H1 (cell line): ENCODE results near the gene PTTG1IP2. TPM values are rescaled to one million over a fixed set of nuclear protein-coding genes. Genes with fewer than 3 reads are reported as not detected.

Source experiments
- CTCF ChIA-PET: fragments of 300-600 bp; sonication (Branson Sonifier 250); formaldehyde crosslinking; loops from one replicate; lab custom pipeline; 2021; ENCODE audit not compliant: partially characterized antibody; lab: Charles Lee
- POLR2A ChIA-PET: fragments of 300-600 bp; sonication (Branson Sonifier 250); formaldehyde crosslinking; loops from one replicate; lab custom pipeline; 2021; ENCODE audit warnings: inconsistent platforms; ENCODE audit not compliant: partially characterized antibody; lab: Charles Lee
- DNase-seq, 2 experiments: peaks; one replicate each; pipeline versions ENCODE4 v3.0.0 to v3.0.0-alpha.2; 2010 to 2022; ENCODE audit warnings: low spot score in 2 of 2, low read depth in 1 of 2, mixed read lengths in 1 of 2
- FAIRE-seq: peaks from 2 replicates; lab custom pipeline; 2011; peaks lifted over from hg19 to GRCh38; lab: Jason Lieb, UNC
- H2AFZ ChIP-seq: 2 replicates; pipeline ENCODE4 v1.8.1; 2012; ENCODE audit warnings: low read length, inconsistent platforms
- H2AK5ac ChIP-seq: 2 replicates; pipeline ENCODE4 v1.6.1; 2013; ENCODE audit warnings: low read depth, low read length
- H2BK120ac ChIP-seq: replicated peaks from 2 replicates; pipeline ENCODE3; 2013; ENCODE audit warnings: low read depth, low read length, inconsistent platforms
- H2BK12ac ChIP-seq: 2 replicates; pipeline ENCODE4 v1.6.1; 2013; ENCODE audit warnings: low read depth, low read length
- H2BK15ac ChIP-seq: 2 replicates; pipeline ENCODE4 v1.6.1; 2013; ENCODE audit warnings: low read length
- H2BK20ac ChIP-seq: 2 replicates; pipeline ENCODE4 v1.6.1; 2013; ENCODE audit warnings: low read length
- H2BK5ac ChIP-seq: 2 replicates; pipeline ENCODE4 v1.6.1; 2013; ENCODE audit warnings: low read depth, low read length
- H3K14ac ChIP-seq: 2 replicates; pipeline ENCODE4 v1.6.1; 2013; ENCODE audit warnings: inconsistent platforms; ENCODE audit not compliant: insufficient read length
- H3K18ac ChIP-seq: 2 replicates; pipeline ENCODE4 v1.6.1; 2013; ENCODE audit warnings: low read length; ENCODE audit errors: extremely low read depth
- H3K23ac ChIP-seq: 2 replicates; pipeline ENCODE4 v1.6.1; 2013; ENCODE audit warnings: inconsistent platforms; ENCODE audit not compliant: insufficient read length
- H3K23me2 ChIP-seq: 2 replicates; pipeline ENCODE4 v1.6.1; 2013; ENCODE audit warnings: low read depth, low read length
- H3K27ac ChIP-seq: 2 replicates; pipeline ENCODE4 v1.6.1; 2011; ENCODE audit warnings: low read depth, low read length, inconsistent platforms
- H3K27me3 ChIP-seq, 4 experiments: replicated peaks in 1 of 4; 1 replicate in 1 of 4; 2 replicates in 3 of 4; pipeline versions ENCODE4 v1.6.1 to v1.8.1; 2011 to 2013; ENCODE audit warnings: low read length in 3 of 4, mild to moderate bottlenecking in 3 of 4, inconsistent platforms in 2 of 4, mixed read lengths in 2 of 4, moderate library complexity in 1 of 4; ENCODE audit not compliant: control insufficient read depth in 3 of 4, insufficient read depth in 3 of 4; ENCODE audit errors: extremely low read depth in 1 of 4
- H3K36me3 ChIP-seq, 4 experiments: 2 replicates each; pipeline versions ENCODE4 v1.6.1 to v1.8.1; 2011 to 2013; ENCODE audit warnings: mild to moderate bottlenecking in 4 of 4, low read length in 3 of 4, moderate library complexity in 2 of 4, control low read depth in 1 of 4, inconsistent platforms in 1 of 4; ENCODE audit not compliant: insufficient read depth in 4 of 4, control insufficient read depth in 2 of 4
- H3K4ac ChIP-seq: replicated peaks from 2 replicates; pipeline ENCODE3; 2013; ENCODE audit warnings: low read length, low read depth, mixed read lengths, inconsistent platforms; ENCODE audit not compliant: insufficient read length
- H3K4me1 ChIP-seq, 4 experiments: replicated peaks in 1 of 4; 1 replicate in 1 of 4; 2 replicates in 3 of 4; pipeline versions ENCODE4 v1.6.1 to v1.8.1; 2011 to 2013; ENCODE audit warnings: low read length in 3 of 4, inconsistent platforms in 2 of 4, mixed read lengths in 1 of 4; ENCODE audit not compliant: insufficient read depth in 4 of 4, control insufficient read depth in 3 of 4
- H3K4me2 ChIP-seq, 2 experiments: 2 replicates each; pipeline versions ENCODE4 v1.6.1 to v1.8.1; 2011 to 2013; ENCODE audit warnings: low read depth in 2 of 2, low read length in 2 of 2, control low read depth in 1 of 2, inconsistent platforms in 1 of 2, mild to moderate bottlenecking in 1 of 2; ENCODE audit not compliant: insufficient read depth in 1 of 2
- H3K4me3 ChIP-seq, 4 experiments: fragments of 200-600, 300-600 bp in 1 of 4; sonication (generic), shearing (Covaris generic), sonication (Bioruptor Twin) in 1 of 4; 2 replicates each; pipeline versions ENCODE4 v1.5.1 to v1.8.1; 2011 to 2016; ENCODE audit warnings: low read length in 4 of 4, low read depth in 3 of 4, control low read depth in 2 of 4, inconsistent platforms in 2 of 4, mild to moderate bottlenecking in 2 of 4, mixed read lengths in 1 of 4, moderate library complexity in 1 of 4; ENCODE audit not compliant: insufficient read depth in 2 of 4; ENCODE audit errors: extremely low read depth in 1 of 4
- H3K56ac ChIP-seq: replicated peaks from 2 replicates; pipeline ENCODE3; 2013; ENCODE audit warnings: low read depth, mild to moderate bottlenecking, mixed read lengths, low read length, inconsistent platforms; ENCODE audit not compliant: insufficient read length
- H3K79me1 ChIP-seq: 2 replicates; pipeline ENCODE4 v1.6.1; 2013; ENCODE audit warnings: low read depth, low read length, control low read depth
- H3K79me2 ChIP-seq, 2 experiments: 2 replicates each; pipeline versions ENCODE4 v1.6.1 to v1.8.1; 2012 to 2013; ENCODE audit warnings: low read length in 2 of 2, mild to moderate bottlenecking in 2 of 2, inconsistent platforms in 1 of 2; ENCODE audit not compliant: insufficient read depth in 2 of 2, control insufficient read depth in 1 of 2
- H3K9ac ChIP-seq, 4 experiments: replicated peaks in 1 of 4; 1 replicate in 1 of 4; 2 replicates in 3 of 4; pipeline versions ENCODE4 v1.6.1 to v1.8.1; 2011 to 2013; ENCODE audit warnings: low read depth in 3 of 4, low read length in 3 of 4, control low read depth in 2 of 4, mild to moderate bottlenecking in 2 of 4, moderate library complexity in 2 of 4, inconsistent platforms in 1 of 4; ENCODE audit errors: extremely low read depth in 1 of 4
- H3K9me3 ChIP-seq, 2 experiments: 2 replicates each; pipeline versions ENCODE4 v1.6.1 to v1.8.1; 2012 to 2013; ENCODE audit warnings: mild to moderate bottlenecking in 2 of 2, moderate library complexity in 2 of 2, control low read depth in 1 of 2, inconsistent platforms in 1 of 2, low read depth in 1 of 2, low read length in 1 of 2, mixed read lengths in 1 of 2; ENCODE audit not compliant: insufficient read depth in 2 of 2
- H4K20me1 ChIP-seq, 2 experiments: replicated peaks in 1 of 2; 2 replicates each; pipeline versions ENCODE3 to v1.8.1; 2011 to 2013; ENCODE audit warnings: inconsistent platforms in 2 of 2, low read length in 2 of 2, mild to moderate bottlenecking in 1 of 2; ENCODE audit not compliant: insufficient read depth in 2 of 2, control insufficient read depth in 1 of 2
- H4K5ac ChIP-seq: 2 replicates; pipeline ENCODE4 v1.6.1; 2013; ENCODE audit warnings: low read length, low read depth, mixed read lengths, inconsistent platforms; ENCODE audit not compliant: insufficient read length
- H4K8ac ChIP-seq: 2 replicates; pipeline ENCODE4 v1.8.0; 2013; ENCODE audit warnings: mild to moderate bottlenecking, moderate library complexity, low read length, inconsistent platforms; ENCODE audit not compliant: insufficient read depth; ENCODE audit errors: extremely low read depth
- H4K91ac ChIP-seq: replicated peaks from 2 replicates; pipeline ENCODE3; 2013; ENCODE audit warnings: low read length, mixed read lengths, inconsistent platforms; ENCODE audit not compliant: insufficient read length
- EGR1 ChIP-seq: IDR thresholded peaks from 2 replicates; pipeline ENCODE4 v1.6.1; 2011; ENCODE audit warnings: low read depth, low read length, borderline replicate concordance
- EZH2 ChIP-seq: fragments of 200-600 bp; sonication (generic); IDR thresholded peaks from 2 replicates; pipeline ENCODE4 v1.7.1; 2012; ENCODE audit warnings: low read depth, mild to moderate bottlenecking, moderate library complexity, low read length, inconsistent platforms; ENCODE audit not compliant: severe bottlenecking
- GTF2F1 ChIP-seq: IDR thresholded peaks from 2 replicates; pipeline ENCODE4 v1.6.1; 2012; ENCODE audit warnings: low read depth, low read length, improper control_type of control experiment, borderline replicate concordance
- JUND ChIP-seq: IDR thresholded peaks from 2 replicates; pipeline ENCODE4 v1.6.1; 2011; ENCODE audit warnings: mild to moderate bottlenecking, improper control_type of control experiment, low read length
- KDM1A ChIP-seq: fragments of 200-600, 300-600 bp; sonication (generic); IDR thresholded peaks from 2 replicates; pipeline ENCODE4 v1.7.1; 2016; ENCODE audit warnings: mild to moderate bottlenecking, low read length, borderline replicate concordance
- SIN3A ChIP-seq, 2 experiments: IDR thresholded peaks in 1 of 2; conservative IDR thresholded peaks in 1 of 2; 2 replicates each; pipeline ENCODE4 v1.6.1; 2011 to 2012; ENCODE audit warnings: low read length in 2 of 2, improper control_type of control experiment in 1 of 2, low read depth in 1 of 2, mild to moderate bottlenecking in 1 of 2
- SP4 ChIP-seq: IDR thresholded peaks from 2 replicates; pipeline ENCODE4 v1.6.1; 2012; ENCODE audit warnings: low read length, inconsistent platforms
- TEAD4 ChIP-seq: IDR thresholded peaks from 2 replicates; pipeline ENCODE4 v1.6.1; 2012; ENCODE audit warnings: low read depth, low read length, inconsistent platforms, mixed read lengths
- WGBS, 2 experiments: shearing (Covaris generic) in 1 of 2; methylation state at CpG; one replicate each; pipeline versions ENCODE4 v1.1.6 to v1.1.7; 2013 to 2015; ENCODE audit warnings: low lambda C conversion rate in 2 of 2, mixed read lengths in 2 of 2, inconsistent platforms in 1 of 2, low coverage in 1 of 2, missing lambda C conversion rate in 1 of 2; ENCODE audit not compliant: insufficient replicate concordance in 2 of 2, insufficient coverage in 1 of 2, insufficient read length in 1 of 2; ENCODE audit errors: extremely low coverage in 1 of 2, missing lambda C conversion rate in 1 of 2; 5-methylcytosine and 5-hydroxymethylcytosine counted together
- polyA plus RNA-seq, 7 experiments: library from polyadenylated mRNA; depleted of rRNA in 3 of 7; stranded (reverse) in 5 of 7; unstranded in 2 of 7; fragments of >200 nt in 5 of 7; fragments of 200-250 nt in 2 of 7; gene quantifications; 1 replicate in 5 of 7; 2 replicates in 1 of 7; 4 replicates in 1 of 7; pipeline versions ENCODE4 v1.2.1 to v1.2.3, GENCODE V29; 2011 to 2013; ENCODE audit warnings: missing spikeins in 2 of 7, mixed read lengths in 2 of 7
- total RNA-seq: library from RNA; stranded (reverse); fragmentation: NEBNext Ultra II Directional; extraction: Animal tissue kit (Norgen Biotek cat#: 25700); gene quantifications from 2 replicates; pipeline ENCODE4 v1.2.1, GENCODE V29; 2021

PTTG1IP2 gene
- total and polyA plus RNA-seq, 2 of the 8 experiments (the other 6 are each of a cell fraction or from before 2014, with no cell fraction given): not detected

DNA sequence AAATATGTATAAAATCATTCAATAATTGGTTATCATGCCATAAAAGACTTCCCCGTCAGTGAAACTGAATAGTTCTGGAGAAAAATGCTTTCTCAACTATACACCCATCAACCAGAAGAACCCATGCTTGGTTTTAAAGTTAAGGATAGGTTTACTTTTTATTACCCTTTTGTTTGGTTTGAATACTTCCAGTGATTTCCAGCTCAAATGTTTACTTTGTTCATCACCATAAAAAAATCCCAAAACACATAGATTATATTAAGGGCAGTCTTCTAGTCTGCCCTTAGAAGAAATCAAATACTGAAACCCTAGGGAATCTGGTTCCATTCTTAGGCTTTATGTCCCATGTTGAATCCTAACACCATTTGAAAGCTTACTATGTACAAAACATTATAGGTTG lies 49.2 kb downstream of the PTTG1IP2 start:
- no peak overlapping the region for H3K18ac ChIP-seq
- H2BK5ac ChIP-seq: no peak overlapping the region
- ChIA-PET CTCF (interaction anchor here (0.9 to 2.5 kb wide), 8 partner anchors 9 to 93 kb away, joined by 3 to 12 read pairs (median 4); no protein-coding TSS in a partner anchor), POLR2A (no interaction called here)
- H3K4me1 ChIP-seq: peaks cover 0 to 3% (median 0%) of the 10 kb centered on the region in 4 experiments; a peak in 1 of 7 replicates
- H2BK20ac ChIP-seq: no peak overlapping the region
- no peak overlapping the region for H2BK12ac ChIP-seq
- FAIRE-seq (no peak), DNase-seq (no peak)
- no peak for TF ChIP-seq EZH2
- no peak for TF ChIP-seq SP4
- no peak for TF ChIP-seq TEAD4
- no peak for TF ChIP-seq SIN3A (conservative IDR thresholded peaks at IDR 0.05 in 1 of 2, IDR thresholded peaks at IDR 0.05 in 1 of 2; ENCODE audit: low read depth in 1 of 2, low read length in 2 of 2)
- TF ChIP-seq KDM1A: no peak
- no peak for TF ChIP-seq JUND
- TF ChIP-seq GTF2F1: no peak
- no peak for TF ChIP-seq EGR1
- H4K20me1 ChIP-seq: no peaks in the 10 kb centered on the region
- no peaks in the 10 kb centered on the region for H3K23me2 ChIP-seq
- H3K36me3 ChIP-seq: no peaks in the 10 kb centered on the region
- no peak overlapping the region for H4K8ac ChIP-seq
- H3K4me2 ChIP-seq: no peak overlapping the region
- WGBS, 2 experiments: 88% methylated on average over 1 of the region's 1 CpG; no CpG with 5 or more reads in 1 of the 2 experiments
- H3K9ac ChIP-seq: no peak overlapping the region
- H3K4me3 ChIP-seq: no peak overlapping the region
- no peaks in the 10 kb centered on the region for H3K27me3 ChIP-seq
- no peaks in the 10 kb centered on the region for H3K79me1 ChIP-seq
- no peak overlapping the region for H3K27ac ChIP-seq
- H3K56ac ChIP-seq: no peak overlapping the region
- no peak overlapping the region for H3K4ac ChIP-seq
- no peak overlapping the region for H3K14ac ChIP-seq
- H2BK15ac ChIP-seq: no peak overlapping the region
- H3K9me3 ChIP-seq: no peaks in the 10 kb centered on the region
- no peak overlapping the region for H2AFZ ChIP-seq
- no peaks in the 10 kb centered on the region for H3K79me2 ChIP-seq
- H3K23ac ChIP-seq: no peak overlapping the region
- no peak overlapping the region for H2AK5ac ChIP-seq
- H2BK120ac ChIP-seq: no peak overlapping the region
- no peak overlapping the region for H4K5ac ChIP-seq
- no peak overlapping the region for H4K91ac ChIP-seq
